Gastrocnemius medialis (tissue), 4 donors: Measurements from ENCODE around the gene TSHR. TPM values are rescaled to one million over a fixed set of nuclear protein-coding genes. Genes with fewer than 3 reads are reported as not detected.

Experiments
- ATAC-seq, 2 donors: fragments of 150-250 bp; one replicate each; pipeline ENCODE4 v1.9.1; 2016
- DNase-seq, 2 donors: peaks; one replicate each; pipeline ENCODE4 v3.0.0-alpha.2; 2019
- H3K27ac ChIP-seq, 4 donors: fragments of 200-600 bp; sonication (generic); 1 replicate in 1 of 4; 2 replicates in 3 of 4; pipeline ENCODE4 v1.5.1; 2016 to 2018; ENCODE audit warnings: mild to moderate bottlenecking in 2 of 4, moderate library complexity in 1 of 4
- H3K27me3 ChIP-seq, 3 donors: fragments of 200-600 bp; sonication (generic) in 2 of 3; 1 replicate in 1 of 3; 2 replicates in 2 of 3; pipeline versions ENCODE4 v1.5.1 to v1.6.0; 2016 to 2019; ENCODE audit warnings: mild to moderate bottlenecking in 1 of 3, moderate library complexity in 1 of 3
- H3K36me3 ChIP-seq, 2 donors: fragments of 200-600 bp; sonication (generic) in 1 of 2; one replicate each; pipeline ENCODE4 v1.5.1; 2017 to 2018
- H3K4me1 ChIP-seq, 2 donors: fragments of 200-600 bp; sonication (generic) in 1 of 2; one replicate each; pipeline ENCODE4 v1.5.1; 2016 to 2017; ENCODE audit warnings: mild to moderate bottlenecking in 2 of 2
- H3K4me3 ChIP-seq, 4 donors: fragments of 200-600 bp; sonication (generic) in 3 of 4; 1 replicate in 1 of 4; 2 replicates in 3 of 4; pipeline ENCODE4 v1.5.1; 2016 to 2019; ENCODE audit warnings: mild to moderate bottlenecking in 2 of 4
- H3K9me3 ChIP-seq, 3 donors: fragments of 200-600 bp; sonication (generic) in 2 of 3; 1 replicate in 1 of 3; 2 replicates in 2 of 3; pipeline ENCODE4 v1.5.1; 2016 to 2019
- POLR2A ChIP-seq, 2 donors: fragments of 450-650 bp; IDR thresholded peaks; one replicate each; pipeline ENCODE4 v1.6.1; 2017; ENCODE audit warnings: antibody characterized with exemption in 2 of 2, mild to moderate bottlenecking in 2 of 2, moderate library complexity in 2 of 2
- in situ Hi-C, 4 donors: fragments of 200-750 bp; cut with MboI; loops; one replicate each; pipeline versions ENCODE4 v1.15.0 to v1.8.0; 2017; ENCODE audit warnings: low sequenced_read_pairs in 4 of 4
- intact Hi-C: fragments of 100-400 bp; cut with DNase I; formaldehyde crosslinking; loops from one replicate; pipeline ENCODE4 v1.15.1; 2023; ENCODE audit warnings: low total_unique reads
- total RNA-seq, 4 donors: library from RNA; depleted of rRNA; stranded (reverse); fragments of >200 nt; gene quantifications; one replicate each; pipeline versions ENCODE4 v1.1.0 to v1.2.3, GENCODE V29; 2016
- TF ChIP-seq, protein P1 (sequence below), 5 experiments: fragments of 450-650 bp in 3 of 5; fragments of 200-600 bp in 2 of 5; sonication (generic) in 2 of 5; IDR thresholded peaks in 4 of 5; conservative IDR thresholded peaks in 1 of 5; 1 replicate in 4 of 5; 2 replicates in 1 of 5; pipeline ENCODE4 v1.5.1; 2016 to 2019; ENCODE audit warnings: antibody characterized with exemption in 5 of 5, mild to moderate bottlenecking in 3 of 5, moderate library complexity in 3 of 5

TSHR gene
- total RNA-seq, 4 donors from 2014 or later: not detected

DNA sequence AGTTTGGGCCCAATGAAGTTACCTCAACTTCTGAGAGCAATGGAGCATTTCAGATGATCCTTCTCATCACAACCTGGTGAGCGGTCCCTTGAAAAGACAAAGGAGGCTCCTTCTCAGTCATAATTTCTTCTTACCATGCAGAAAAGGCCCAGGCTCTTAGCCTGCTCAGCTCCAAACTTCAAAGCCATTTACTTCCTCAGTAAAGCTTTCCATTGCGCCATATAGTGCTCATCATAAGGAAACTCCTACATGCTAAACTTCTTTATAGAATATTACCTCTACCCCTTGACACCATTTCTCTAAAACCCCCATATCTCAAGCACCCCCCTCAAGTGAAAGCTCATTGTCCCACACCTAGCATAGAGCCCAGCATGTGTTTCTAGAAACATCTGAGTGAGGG lies 138.2 kb downstream of the TSHR start:
- no peak for ATAC-seq
- DNase-seq: no peak
- Histone ChIP-seq H3K4me1 (no peaks in the 10 kb centered on the region), H3K27ac (no peak overlapping the region), H3K27me3 (no peaks in the 10 kb centered on the region), H3K36me3 (no peaks in the 10 kb centered on the region), H3K4me3 (no peak overlapping the region), H3K9me3 (no peaks in the 10 kb centered on the region)
- in situ Hi-C loops: no loop called here
- TF ChIP-seq, protein P1, sequence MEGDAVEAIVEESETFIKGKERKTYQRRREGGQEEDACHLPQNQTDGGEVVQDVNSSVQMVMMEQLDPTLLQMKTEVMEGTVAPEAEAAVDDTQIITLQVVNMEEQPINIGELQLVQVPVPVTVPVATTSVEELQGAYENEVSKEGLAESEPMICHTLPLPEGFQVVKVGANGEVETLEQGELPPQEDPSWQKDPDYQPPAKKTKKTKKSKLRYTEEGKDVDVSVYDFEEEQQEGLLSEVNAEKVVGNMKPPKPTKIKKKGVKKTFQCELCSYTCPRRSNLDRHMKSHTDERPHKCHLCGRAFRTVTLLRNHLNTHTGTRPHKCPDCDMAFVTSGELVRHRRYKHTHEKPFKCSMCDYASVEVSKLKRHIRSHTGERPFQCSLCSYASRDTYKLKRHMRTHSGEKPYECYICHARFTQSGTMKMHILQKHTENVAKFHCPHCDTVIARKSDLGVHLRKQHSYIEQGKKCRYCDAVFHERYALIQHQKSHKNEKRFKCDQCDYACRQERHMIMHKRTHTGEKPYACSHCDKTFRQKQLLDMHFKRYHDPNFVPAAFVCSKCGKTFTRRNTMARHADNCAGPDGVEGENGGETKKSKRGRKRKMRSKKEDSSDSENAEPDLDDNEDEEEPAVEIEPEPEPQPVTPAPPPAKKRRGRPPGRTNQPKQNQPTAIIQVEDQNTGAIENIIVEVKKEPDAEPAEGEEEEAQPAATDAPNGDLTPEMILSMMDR (IDR thresholded peaks at IDR 0.05 in 4 of 5, conservative IDR thresholded peaks at IDR 0.05 in 1 of 5): no peak
- TF ChIP-seq POLR2A (IDR thresholded peaks at IDR 0.05): no peak
- intact Hi-C loops: no loop called here

DNA sequence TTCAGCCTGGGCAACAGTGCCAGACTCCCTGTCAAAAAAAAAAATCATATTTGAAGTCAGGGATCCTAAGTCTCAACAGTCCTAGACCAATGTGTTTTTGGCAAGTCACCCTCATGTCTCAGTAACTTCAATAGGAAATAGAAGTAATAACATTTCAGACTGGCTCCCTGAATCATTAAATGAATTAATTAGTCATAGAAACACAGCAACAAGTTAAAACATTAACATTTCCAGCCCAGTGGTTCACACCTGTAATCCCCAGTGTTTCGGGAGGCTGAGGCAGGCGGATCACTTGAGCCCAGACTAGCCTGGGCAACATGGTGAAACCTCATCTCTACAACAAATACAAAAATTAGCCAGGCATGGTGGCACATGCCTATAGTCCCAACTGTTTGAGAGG lies 140.1 kb downstream of the TSHR start:
- H3K27ac ChIP-seq: no peak overlapping the region
- H3K36me3 ChIP-seq: no peaks in the 10 kb centered on the region
- no peak for TF ChIP-seq POLR2A (IDR thresholded peaks at IDR 0.05)
- TF ChIP-seq, protein P1 (IDR thresholded peaks at IDR 0.05 in 4 of 5, conservative IDR thresholded peaks at IDR 0.05 in 1 of 5): no peak
- no peaks in the 10 kb centered on the region for H3K27me3 ChIP-seq
- intact Hi-C loops: no loop called here
- in situ Hi-C loops: no loop called here
- no peak for ATAC-seq
- no peak overlapping the region for H3K4me3 ChIP-seq
- no peaks in the 10 kb centered on the region for H3K4me1 ChIP-seq
- no peaks in the 10 kb centered on the region for H3K9me3 ChIP-seq
- DNase-seq: no peak

DNA sequence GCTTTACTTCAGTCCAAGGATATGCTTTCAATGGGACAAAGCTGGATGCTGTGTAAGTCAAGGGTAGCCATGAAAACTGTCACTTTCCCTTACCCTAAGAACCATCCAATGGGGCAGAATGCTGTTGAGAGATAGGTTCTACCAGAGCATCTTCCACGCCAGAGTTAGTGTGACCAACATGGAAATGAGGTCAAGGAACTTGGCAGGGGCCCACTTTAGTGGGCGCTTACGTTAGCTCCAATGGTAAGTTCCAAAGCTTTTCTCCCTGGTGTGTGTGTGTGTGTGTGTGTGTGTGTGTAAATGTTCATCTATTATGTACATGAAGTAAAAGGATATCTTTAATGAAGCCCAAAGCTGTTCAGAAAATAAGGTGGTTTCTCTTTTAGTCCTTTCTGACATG lies 141.2 kb downstream of the TSHR start:
- DNase-seq: no peak
- TF ChIP-seq, protein P1 (IDR thresholded peaks at IDR 0.05 in 4 of 5, conservative IDR thresholded peaks at IDR 0.05 in 1 of 5): no peak
- TF ChIP-seq POLR2A (IDR thresholded peaks at IDR 0.05): no peak
- no peak for ATAC-seq

DNA sequence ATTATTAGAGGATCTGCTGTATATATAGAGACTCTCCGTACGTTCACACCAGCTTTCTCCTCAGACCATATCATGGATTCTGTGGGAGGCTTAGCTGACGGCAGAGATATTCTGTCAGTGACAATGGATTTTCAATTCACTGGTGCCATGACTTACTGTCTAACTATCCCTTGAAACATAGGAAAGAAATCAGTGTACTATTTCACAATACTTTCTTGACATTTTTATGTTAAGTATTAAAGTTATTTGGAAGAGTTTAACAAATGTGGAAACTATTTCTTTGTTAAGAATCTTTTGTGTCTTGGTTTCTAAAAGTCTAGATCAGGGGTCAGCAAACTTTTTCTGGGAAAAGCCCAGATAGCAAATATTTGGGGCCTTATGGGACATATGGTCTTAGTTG lies 146.8 kb downstream of the TSHR start:
- ATAC-seq (no peak), DNase-seq (no peak)
- H3K4me1 ChIP-seq: no peaks in the 10 kb centered on the region
- TF ChIP-seq, protein P1 (IDR thresholded peaks at IDR 0.05 in 4 of 5, conservative IDR thresholded peaks at IDR 0.05 in 1 of 5): no peak
- TF ChIP-seq POLR2A (IDR thresholded peaks at IDR 0.05): no peak
- H3K4me3 ChIP-seq: no peak overlapping the region
- intact Hi-C loops (no loop called here), in situ Hi-C loops (no loop called here)
- no peaks in the 10 kb centered on the region for H3K27me3 ChIP-seq
- no peaks in the 10 kb centered on the region for H3K9me3 ChIP-seq
- no peak overlapping the region for H3K27ac ChIP-seq
- no peaks in the 10 kb centered on the region for H3K36me3 ChIP-seq

More for the DNA sequence above, 141.2 kb downstream of the TSHR start:
- H3K4me3 ChIP-seq: no peak overlapping the region
- H3K9me3 ChIP-seq: no peaks in the 10 kb centered on the region
- in situ Hi-C loops: no loop called here
- no peaks in the 10 kb centered on the region for H3K36me3 ChIP-seq
- no peak overlapping the region for H3K27ac ChIP-seq
- H3K4me1 ChIP-seq: no peaks in the 10 kb centered on the region
- intact Hi-C loops: no loop called here
- H3K27me3 ChIP-seq: no peaks in the 10 kb centered on the region

DNA sequence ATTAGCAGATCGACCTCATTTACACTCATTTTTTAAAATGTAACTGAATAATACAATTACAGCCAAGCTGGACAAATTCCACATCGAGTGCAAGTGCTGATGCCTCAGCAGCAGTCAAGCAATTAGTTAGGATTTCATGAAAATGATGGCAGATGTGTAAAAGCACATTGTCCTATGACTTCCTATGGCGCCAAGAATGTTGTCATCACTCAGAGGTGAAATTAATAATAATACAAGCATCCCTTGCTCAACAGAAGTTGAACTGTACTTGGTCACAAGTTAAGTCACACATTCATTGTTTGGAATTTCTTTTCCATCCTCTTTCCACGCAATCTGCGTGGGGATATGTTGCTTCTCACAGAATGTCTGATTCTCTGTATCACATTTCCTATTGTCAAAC lies 148.0 kb downstream of the TSHR start:
- in situ Hi-C loops (no loop called here), intact Hi-C loops (no loop called here)
- H3K27me3 ChIP-seq: no peaks in the 10 kb centered on the region
- no peaks in the 10 kb centered on the region for H3K9me3 ChIP-seq
- no peaks in the 10 kb centered on the region for H3K4me1 ChIP-seq
- ATAC-seq (no peak), DNase-seq (no peak)
- H3K36me3 ChIP-seq: no peaks in the 10 kb centered on the region
- no peak overlapping the region for H3K27ac ChIP-seq
- no peak for TF ChIP-seq POLR2A (IDR thresholded peaks at IDR 0.05)
- TF ChIP-seq, protein P1 (IDR thresholded peaks at IDR 0.05 in 4 of 5, conservative IDR thresholded peaks at IDR 0.05 in 1 of 5): no peak
- H3K4me3 ChIP-seq: no peak overlapping the region
